SH-SY5Y (cell line): Measurements from ENCODE around the gene NOX4.

Source experiments
- GATA2 ChIP-seq: IDR thresholded peaks from 2 replicates; pipeline ENCODE4 v1.6.1; 2011; ENCODE audit warnings: mild to moderate bottlenecking, low read depth, low read length
- GATA3 ChIP-seq: IDR thresholded peaks from 2 replicates; pipeline ENCODE4 v1.6.1; 2011; ENCODE audit warnings: low read depth, mild to moderate bottlenecking, low read length, moderate library complexity

- TF ChIP-seq GATA3 (no peak), GATA2 (no peak)
Observed at GRCh38 chr11:89540826-89541225, 49.7 kb upstream of the NOX4 start.
